ENCODE measurements around the gene DOCK2. TPM values are rescaled to one million over a fixed set of nuclear protein-coding genes. Genes with fewer than 3 reads are reported as not detected.

The DOCK2 gene
- total and polyA plus RNA-seq, 9 of the 15 experiments (the other 6 are each of a cell fraction or from before 2014, with no cell fraction given): 4.5 to 42.6 (median 20.5) TPM

- TF ChIP-seq STAT5B (CRISPR knock-in tag; IDR thresholded peaks at IDR 0.05): no peak
- no peak for TF ChIP-seq CBX2 (IDR thresholded peaks at IDR 0.05; ENCODE audit: insufficient read depth, low read length, poor library complexity, severe bottlenecking)
- no peak for TF ChIP-seq LCOR (CRISPR knock-in tag; IDR thresholded peaks at IDR 0.05)
Observed at GRCh38 chr5:170110403-170111087, 473.5 kb downstream of the DOCK2 start (continued).

DNA sequence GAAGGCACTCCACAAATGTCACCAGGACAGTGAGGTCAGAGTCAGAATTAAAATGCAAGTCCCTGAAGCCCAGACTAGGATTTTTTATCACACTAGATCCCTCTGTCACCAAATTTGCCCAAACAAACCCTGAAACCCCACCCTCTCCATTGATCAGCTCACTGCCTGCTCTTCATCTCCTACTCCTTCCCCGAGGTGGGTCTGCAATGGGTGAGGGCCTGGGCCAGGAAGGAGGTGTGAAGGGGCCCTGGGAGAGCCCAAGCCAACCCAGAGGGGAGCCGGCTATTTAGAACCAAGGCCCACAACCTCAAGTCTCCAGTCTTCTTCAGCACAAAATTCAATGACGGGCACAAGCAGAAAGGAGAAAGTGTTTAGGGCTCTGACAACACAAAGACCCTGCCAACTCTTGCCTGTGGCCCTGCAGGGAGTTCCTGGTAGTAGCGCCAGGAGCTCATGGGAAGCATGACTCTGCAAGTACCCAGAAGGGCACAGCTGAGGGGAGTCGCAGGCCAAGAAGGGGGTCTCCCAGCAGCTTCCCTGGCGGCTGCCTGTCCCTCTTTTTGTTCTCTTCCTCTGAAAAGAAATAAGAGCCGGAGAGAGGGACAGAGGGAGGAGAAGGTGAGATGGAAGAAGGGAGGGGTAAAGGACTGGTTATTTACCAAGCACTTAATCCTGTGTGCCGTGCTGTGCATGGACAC, 474.2 kb downstream of the DOCK2 start:
- Histone ChIP-seq H3K4me3 (no peak overlapping the region), H3K36me3 (ENCODE audit: control insufficient read depth, insufficient read depth, low read length) (no peaks in the 10 kb centered on the region), H3K9ac (ENCODE audit: insufficient read depth in 1 of 2, low read depth in 2 of 2, low read length in 2 of 2) (no peak overlapping the region), H2AFZ (ENCODE audit: low read depth, low read length) (no peak overlapping the region), H3K9me3 (replicated peaks; ENCODE audit: control insufficient read depth, insufficient read depth, low read depth, low read length) (no peaks in the 10 kb centered on the region), H4K20me1 (replicated peaks; ENCODE audit: control insufficient read depth, insufficient read depth, low read length) (peaks cover 13% of the 10 kb centered on the region), H3K4me2 (ENCODE audit: insufficient read depth, low read length) (no peak overlapping the region), H3K27ac (ENCODE audit: extremely low read depth, low read depth, low read length) (no peak overlapping the region), H3K9me1 (ENCODE audit: control insufficient read depth, insufficient read depth, low read length) (no peaks in the 10 kb centered on the region), H3K4me1 (replicated peaks in 1 of 2; ENCODE audit: control insufficient read depth in 2 of 2, insufficient read depth in 2 of 2, low read length in 2 of 2) (no peaks in the 10 kb centered on the region), H3K27me3 (ENCODE audit: control insufficient read depth in 2 of 2, insufficient read depth in 2 of 2, low read length in 2 of 2) (peaks cover 0 to 39% of the 10 kb centered on the region in 2 experiments; a peak in 3 of 5 replicates), H3K79me2 (ENCODE audit: control insufficient read depth, insufficient read depth, low read length) (no peaks in the 10 kb centered on the region)
- DNase-seq (ENCODE audit: extremely low read depth in 1 of 4, low spot score in 3 of 4): no peak
- TF ChIP-seq, protein P1, sequence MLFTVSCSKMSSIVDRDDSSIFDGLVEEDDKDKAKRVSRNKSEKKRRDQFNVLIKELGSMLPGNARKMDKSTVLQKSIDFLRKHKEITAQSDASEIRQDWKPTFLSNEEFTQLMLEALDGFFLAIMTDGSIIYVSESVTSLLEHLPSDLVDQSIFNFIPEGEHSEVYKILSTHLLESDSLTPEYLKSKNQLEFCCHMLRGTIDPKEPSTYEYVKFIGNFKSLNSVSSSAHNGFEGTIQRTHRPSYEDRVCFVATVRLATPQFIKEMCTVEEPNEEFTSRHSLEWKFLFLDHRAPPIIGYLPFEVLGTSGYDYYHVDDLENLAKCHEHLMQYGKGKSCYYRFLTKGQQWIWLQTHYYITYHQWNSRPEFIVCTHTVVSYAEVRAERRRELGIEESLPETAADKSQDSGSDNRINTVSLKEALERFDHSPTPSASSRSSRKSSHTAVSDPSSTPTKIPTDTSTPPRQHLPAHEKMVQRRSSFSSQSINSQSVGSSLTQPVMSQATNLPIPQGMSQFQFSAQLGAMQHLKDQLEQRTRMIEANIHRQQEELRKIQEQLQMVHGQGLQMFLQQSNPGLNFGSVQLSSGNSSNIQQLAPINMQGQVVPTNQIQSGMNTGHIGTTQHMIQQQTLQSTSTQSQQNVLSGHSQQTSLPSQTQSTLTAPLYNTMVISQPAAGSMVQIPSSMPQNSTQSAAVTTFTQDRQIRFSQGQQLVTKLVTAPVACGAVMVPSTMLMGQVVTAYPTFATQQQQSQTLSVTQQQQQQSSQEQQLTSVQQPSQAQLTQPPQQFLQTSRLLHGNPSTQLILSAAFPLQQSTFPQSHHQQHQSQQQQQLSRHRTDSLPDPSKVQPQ (CRISPR knock-in tag; IDR thresholded peaks at IDR 0.05; ENCODE audit: borderline replicate concordance): no peak
- ChIA-PET POLR2A (no interaction called here), CTCF (ENCODE audit: low intra/inter-chr PET ratio) (no interaction called here)
- BruUV-seq (replicated peaks): no TSS peak
- intact Hi-C loops (cut with micrococcal nuclease) (no loop called here), in situ Hi-C loops (cut with MboI) (no loop called here)
- FAIRE-seq: no peak
- no peak for ATAC-seq
- 0% methylated on average over 5 of the region's 8 CpGs for WGBS (ENCODE audit: insufficient coverage, low coverage, missing lambda C conversion rate)

Measured in K562 (cell line).